Esophagus squamous epithelium (tissue), 5 donors: Measurements from ENCODE around the gene TBC1D14. TPM values are rescaled to one million over a fixed set of nuclear protein-coding genes. Genes with fewer than 3 reads are reported as not detected.

Source experiments
- DNase-seq: peaks from one replicate; lab custom pipeline; 2025; lab: John Stamatoyannopoulos, UW
- H3K27ac ChIP-seq, 4 donors: fragments of 200-600 bp; sonication (generic); one replicate each; pipeline ENCODE4 v1.5.1; 2016 to 2019; ENCODE audit warnings: mild to moderate bottlenecking in 1 of 4
- H3K27me3 ChIP-seq, 4 donors: fragments of 200-600 bp; sonication (generic); 1 replicate in 3 of 4; 2 replicates in 1 of 4; pipeline versions ENCODE4 v1.5.1 to v1.6.0; 2017 to 2021; ENCODE audit warnings: antibody characterized with exemption in 1 of 4
- H3K36me3 ChIP-seq, 3 donors: fragments of 200-600 bp; sonication (generic); one replicate each; pipeline ENCODE4 v1.5.1; 2016 to 2019
- H3K4me1 ChIP-seq, 3 donors: fragments of 200-600 bp; sonication (generic); one replicate each; pipeline ENCODE4 v1.5.1; 2017 to 2019
- H3K4me3 ChIP-seq, 4 donors: fragments of 200-600 bp; sonication (generic); 1 replicate in 3 of 4; 2 replicates in 1 of 4; pipeline ENCODE4 v1.5.1; 2016 to 2019; ENCODE audit warnings: mild to moderate bottlenecking in 2 of 4, moderate library complexity in 1 of 4
- H3K9me3 ChIP-seq, 3 donors: fragments of 200-600 bp; sonication (generic); one replicate each; pipeline ENCODE4 v1.5.1; 2016 to 2019
- CTCF ChIP-seq, 6 experiments: fragments of 450-650 bp in 4 of 6; fragments of 200-600 bp in 2 of 6; sonication (generic) in 2 of 6; IDR thresholded peaks; one replicate each; pipeline ENCODE4 v1.5.1; 2016 to 2019; ENCODE audit warnings: antibody characterized with exemption in 6 of 6, mild to moderate bottlenecking in 4 of 6, moderate library complexity in 4 of 6
- POLR2A ChIP-seq, 4 donors: fragments of 450-650 bp; IDR thresholded peaks; one replicate each; pipeline ENCODE4 v1.6.1; 2017; ENCODE audit warnings: antibody characterized with exemption in 4 of 4, mild to moderate bottlenecking in 4 of 4, moderate library complexity in 3 of 4
- WGBS, 2 donors: methylation state at CpG; one replicate each; pipeline ENCODE4 v1.1.5; 2018; 5-methylcytosine and 5-hydroxymethylcytosine counted together
- intact Hi-C: fragments of 100-400 bp; cut with DNase I; formaldehyde crosslinking; loops from one replicate; pipeline ENCODE4 v1.15.0; 2022
- total RNA-seq, 4 donors: library from RNA; depleted of rRNA; stranded (reverse); fragments of >200 nt; gene quantifications; one replicate each; pipeline ENCODE4 v1.1.0, GENCODE V29; 2016
- donor health status: DM: yes; HTN: yes; CAD: no.

TBC1D14 gene
- total RNA-seq, 4 donors from 2014 or later = 28.2 to 50.4 (median 42.1) TPM

DNA sequence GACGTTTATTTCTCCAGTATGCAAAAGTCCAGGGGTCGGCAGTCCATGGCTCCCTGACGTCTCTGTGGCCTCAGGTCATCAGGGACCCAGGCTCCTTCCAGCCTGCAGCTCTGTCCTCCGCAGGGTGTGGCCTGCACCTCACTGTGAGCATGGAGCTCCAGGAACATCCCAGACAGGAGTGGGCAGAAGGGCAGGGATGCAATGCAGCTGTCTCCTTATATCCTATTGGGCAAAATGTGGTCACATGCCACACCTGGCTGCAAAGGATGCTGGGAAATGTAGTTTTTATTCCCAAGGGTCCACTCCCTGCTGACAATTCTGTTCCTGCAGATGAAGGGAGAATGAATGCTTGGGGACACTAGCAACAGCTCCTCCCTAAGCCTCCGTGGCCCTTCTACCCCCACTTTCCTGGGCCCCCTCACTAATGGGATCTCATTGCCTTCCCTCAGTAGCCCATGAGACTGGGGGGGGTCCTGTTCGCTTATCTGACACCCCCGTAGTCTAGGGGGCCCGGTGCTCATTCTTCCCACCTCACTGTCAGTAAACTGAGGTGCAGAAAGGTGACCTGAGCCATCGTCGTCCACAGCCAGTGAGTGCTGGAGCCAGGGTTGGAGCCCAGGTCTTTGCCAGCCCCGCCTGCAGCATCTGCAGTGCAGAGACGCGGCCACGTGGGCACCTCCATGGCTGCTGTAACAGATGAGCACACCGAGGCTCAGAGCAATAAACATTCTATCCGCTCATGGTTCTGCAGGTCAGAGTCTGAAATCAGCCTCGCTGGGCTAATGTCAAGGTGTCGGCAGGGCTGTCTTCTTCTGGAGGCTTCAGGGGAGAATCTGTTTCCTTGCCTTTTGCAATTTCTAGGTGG lies 164.1 kb downstream of the TBC1D14 start:
- H3K9me3 ChIP-seq = no peaks in the 10 kb centered on the region
- no peak overlapping the region for H3K4me3 ChIP-seq
- no peaks in the 10 kb centered on the region for H3K36me3 ChIP-seq
- WGBS, 2 donors = 66 to 70% methylated on average over 8 to 10 of the region's 18 CpGs
- no peak overlapping the region for H3K27ac ChIP-seq
- intact Hi-C loops = loop anchor here (5.0 kb wide), 1 partner anchor 101 kb away; no protein-coding TSS in a partner anchor
- TF ChIP-seq POLR2A (IDR thresholded peaks at IDR 0.05) (no peak), CTCF (IDR thresholded peaks at IDR 0.05) (no peak)
- peaks cover 0 to 15% (median 9%) of the 10 kb centered on the region in 3 donors for H3K4me1 ChIP-seq
- no peak for DNase-seq
- H3K27me3 ChIP-seq = no peaks in the 10 kb centered on the region

- H3K36me3 ChIP-seq = no peaks in the 10 kb centered on the region
- DNase-seq = no peak
- 80 to 82% methylated on average over 3 to 5 of the region's 9 CpGs for WGBS, 2 donors
- no peaks in the 10 kb centered on the region for H3K27me3 ChIP-seq
- no peaks in the 10 kb centered on the region for H3K9me3 ChIP-seq
- H3K4me3 ChIP-seq = no peak overlapping the region
- TF ChIP-seq POLR2A (IDR thresholded peaks at IDR 0.05) = no peak
- no peak for TF ChIP-seq CTCF (IDR thresholded peaks at IDR 0.05)
- intact Hi-C loops = loop anchor here (5.0 kb wide), 1 partner anchor 102 kb away; no protein-coding TSS in a partner anchor
- no peak overlapping the region for H3K27ac ChIP-seq
- H3K4me1 ChIP-seq = peaks cover 0 to 9% (median 5%) of the 10 kb centered on the region in 3 donors
Measured at GRCh38 chr4:7074426-7074825, 164.8 kb downstream of the TBC1D14 start.

DNA sequence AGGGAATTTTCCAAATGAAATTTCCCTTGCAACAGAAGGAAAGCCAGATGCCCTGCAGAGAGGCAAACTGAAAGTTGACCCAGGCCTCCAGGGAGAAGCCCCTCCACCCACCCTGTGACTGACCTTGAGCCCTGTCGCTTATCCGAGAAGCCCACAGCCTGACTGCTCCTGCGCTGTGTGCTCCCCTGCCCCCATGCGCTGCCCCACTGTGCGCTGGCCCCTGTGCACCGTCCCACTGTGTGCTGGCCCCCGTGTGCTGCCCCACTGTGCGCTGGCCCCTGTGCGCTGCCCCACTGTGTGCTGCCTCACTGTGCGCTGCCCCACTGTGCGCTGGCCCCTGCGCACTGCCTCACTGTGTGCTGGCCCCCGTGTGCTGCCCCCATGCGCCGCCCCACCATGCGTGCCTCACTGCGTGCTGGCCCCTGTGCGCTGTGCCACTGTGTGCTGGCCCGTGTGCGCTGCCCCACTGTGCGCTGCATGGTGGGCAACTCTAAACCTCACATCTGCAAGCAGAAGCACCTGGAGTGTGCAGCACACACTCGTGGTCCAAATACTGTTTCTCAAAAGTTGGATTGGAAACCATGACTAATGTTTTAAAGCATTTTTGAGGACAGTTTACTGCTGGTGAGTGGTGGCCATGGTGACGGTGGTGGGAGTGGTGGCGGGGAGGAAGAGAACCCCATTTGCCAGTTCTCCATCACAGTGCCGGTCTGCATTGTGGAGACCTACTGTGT lies 166.5 kb downstream of the TBC1D14 start:
- Histone ChIP-seq H3K27me3 (no peaks in the 10 kb centered on the region), H3K4me3 (no peak overlapping the region), H3K36me3 (no peaks in the 10 kb centered on the region), H3K9me3 (no peaks in the 10 kb centered on the region), H3K27ac (no peak overlapping the region), H3K4me1 (no peaks in the 10 kb centered on the region)
- intact Hi-C loops = no loop called here
- TF ChIP-seq CTCF (IDR thresholded peaks at IDR 0.05) (no peak), POLR2A (IDR thresholded peaks at IDR 0.05) (no peak)
- no peak for DNase-seq
- 79 to 80% methylated on average over 21 to 22 of the region's 25 CpGs for WGBS, 2 donors

- TF ChIP-seq CTCF (IDR thresholded peaks at IDR 0.05) (no peak), POLR2A (IDR thresholded peaks at IDR 0.05) (no peak)
- no peaks in the 10 kb centered on the region for H3K9me3 ChIP-seq
- WGBS, 2 donors = 79 to 85% methylated on average over 4 of the region's 6 CpGs
- no peaks in the 10 kb centered on the region for H3K27me3 ChIP-seq
- DNase-seq = no peak
- no peak overlapping the region for H3K27ac ChIP-seq
- H3K4me1 ChIP-seq = peaks cover 0 to under 1% (median 0%) of the 10 kb centered on the region in 3 donors
- no peak overlapping the region for H3K4me3 ChIP-seq
- H3K36me3 ChIP-seq = no peaks in the 10 kb centered on the region
- intact Hi-C loops = no loop called here
Measured at GRCh38 chr4:7076696-7077082, 167.1 kb downstream of the TBC1D14 start.

- Histone ChIP-seq H3K4me3 (no peak overlapping the region), H3K36me3 (no peaks in the 10 kb centered on the region), H3K4me1 (peaks cover 0 to 7% (median 0%) of the 10 kb centered on the region in 3 donors), H3K9me3 (no peaks in the 10 kb centered on the region), H3K27me3 (no peaks in the 10 kb centered on the region), H3K27ac (no peak overlapping the region)
- no peak for TF ChIP-seq CTCF (IDR thresholded peaks at IDR 0.05)
- no peak for TF ChIP-seq POLR2A (IDR thresholded peaks at IDR 0.05)
- intact Hi-C loops = no loop called here
- 94 to 96% methylated on average over 3 to 11 of the region's 12 CpGs for WGBS, 2 donors
- no peak for DNase-seq
Measured at GRCh38 chr4:7077371-7077770, 167.7 kb downstream of the TBC1D14 start.
